Activated naive CD8-positive, alpha-beta T cell treated with anti-CD3 and anti-CD28 coated beads, Interleukin-2, amount 10 ng/mL, durations not matched to agents 7 days and 5 days (primary cell): ENCODE measurements around the gene CES4A. TPM values are rescaled to one million over a fixed set of nuclear protein-coding genes. Genes with fewer than 3 reads are reported as not detected.
"Not testable (repeated sequence)": the region's sequence is repeated elsewhere in the genome, so short reads cannot be mapped to it uniquely, and the experiment has no call there.

ENCODE experiments used
- ATAC-seq: fragments of 150-1000 bp; cut with Tn5 transposase; one replicate; pipeline ENCODE4 v1.10.0; 2021; ENCODE audit warnings: low read depth, moderate library complexity
- POLR2A ChIA-PET: fragments of 350-600 bp; sonication (Branson Sonifier 250); formaldehyde crosslinking; loops from one replicate; lab custom pipeline; 2021; ENCODE audit warnings: antibody characterized with exemption; lab: Charles Lee
- DNase-seq: peaks from one replicate; pipeline ENCODE4 v3.0.0; 2021
- H3K27ac Mint-ChIP-seq: one replicate; pipeline ENCODE4 v1.8.0; 2022; ENCODE audit warnings: mild to moderate bottlenecking, mixed read lengths
- H3K27me3 Mint-ChIP-seq: one replicate; pipeline ENCODE4 v1.8.0; 2022; ENCODE audit warnings: mild to moderate bottlenecking, moderate library complexity, mixed read lengths
- H3K36me3 Mint-ChIP-seq: one replicate; pipeline ENCODE4 v1.8.0; 2021; ENCODE audit warnings: mild to moderate bottlenecking, mixed read lengths
- H3K4me1 Mint-ChIP-seq: one replicate; pipeline ENCODE4 v1.8.0; 2021; ENCODE audit warnings: mixed read lengths
- H3K4me3 Mint-ChIP-seq: one replicate; pipeline ENCODE4 v1.8.0; 2022; ENCODE audit warnings: mild to moderate bottlenecking, moderate library complexity, mixed read lengths
- H3K9me3 Mint-ChIP-seq: one replicate; pipeline ENCODE4 v1.8.0; 2021; ENCODE audit warnings: mixed read lengths
- total RNA-seq, 2 experiments: library from RNA; stranded (reverse); gene quantifications; one replicate each; pipeline ENCODE4 v1.2.3, GENCODE V29; 2021

The CES4A gene
- total RNA-seq, 2 experiments from 2014 or later: 16.2 to 17.5 TPM

DNA sequence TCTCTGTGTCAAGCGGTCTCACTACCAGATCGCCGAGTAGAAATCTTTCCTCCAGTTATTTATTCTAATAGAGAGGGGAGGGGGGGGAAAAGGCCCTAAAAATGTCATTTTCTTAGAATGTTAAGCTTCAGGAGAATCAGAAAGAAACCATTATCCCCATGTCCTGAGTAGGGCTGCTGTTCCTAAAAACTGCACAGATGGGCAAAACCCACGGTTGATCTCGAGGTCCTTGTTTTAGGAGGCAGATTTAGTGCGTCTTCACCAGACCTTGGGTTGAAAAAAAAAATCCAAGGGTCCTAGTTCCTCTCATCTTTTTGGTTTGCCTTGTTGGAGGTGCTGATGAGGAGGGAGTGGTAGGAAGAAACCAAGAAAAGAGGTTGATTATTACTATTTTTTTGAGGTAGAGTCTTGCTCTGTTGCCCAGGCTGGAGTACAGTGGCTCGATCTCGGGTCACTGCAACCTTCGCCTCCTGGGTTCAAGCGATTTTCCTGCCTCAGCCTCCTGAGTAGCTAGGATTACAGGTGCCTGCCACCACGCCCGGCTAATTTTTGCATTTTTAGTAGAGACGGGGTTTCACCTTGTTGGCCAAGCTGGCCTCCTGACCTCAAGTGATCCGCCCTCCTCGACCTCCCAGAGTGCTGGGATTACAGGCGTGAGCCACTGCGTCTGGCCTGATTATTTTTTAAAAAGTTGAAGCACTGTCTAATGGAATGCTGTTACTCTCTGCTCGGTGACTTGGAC, 42.0 kb downstream of the CES4A start:
- no peaks in the 10 kb centered on the region for H3K9me3 Mint-ChIP-seq
- H3K27me3 Mint-ChIP-seq: no peaks in the 10 kb centered on the region
- POLR2A ChIA-PET: interaction anchor here (0.8 to 7.2 kb wide), 10 partner anchors 10 to 129 kb away, joined by 3 to 71 read pairs (median 6); partner anchors contain the start of genes B3GNT9, FBXL8 and TRADD
- DNase-seq (peak; percentile 29), ATAC-seq (no peak)
- H3K4me1 Mint-ChIP-seq: peaks cover 38% of the 10 kb centered on the region
- H3K36me3 Mint-ChIP-seq: peaks cover 38% of the 10 kb centered on the region
- peak overlapping the region; percentile 88 for H3K4me3 Mint-ChIP-seq
- H3K27ac Mint-ChIP-seq: peak overlapping the region; percentile 86

DNA sequence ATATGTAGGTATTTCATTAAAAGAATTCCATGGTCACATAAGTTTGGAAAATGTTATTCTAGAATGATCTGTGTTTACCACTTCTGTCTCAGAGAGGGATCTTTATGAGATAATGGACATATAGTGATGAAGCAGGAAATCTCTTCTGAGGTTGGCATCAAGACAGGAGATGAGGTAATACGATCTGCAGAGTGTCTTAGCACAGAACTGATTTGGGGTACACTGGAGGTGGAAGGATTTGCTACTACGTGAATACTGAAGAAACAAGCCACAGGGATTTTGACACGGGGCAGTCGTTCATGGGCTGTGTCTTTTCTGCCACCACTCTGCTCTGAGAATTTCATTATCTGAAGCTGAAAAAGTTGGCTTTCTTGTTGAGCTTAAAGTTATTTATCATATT, 46.1 kb downstream of the CES4A start:
- Mint-ChIP-seq H3K4me1 (peaks cover 40% of the 10 kb centered on the region), H3K9me3 (no peaks in the 10 kb centered on the region), H3K27ac (peak overlapping the region; percentile 37), H3K4me3 (peak overlapping the region; percentile 53), H3K27me3 (no peaks in the 10 kb centered on the region), H3K36me3 (peaks cover 49% of the 10 kb centered on the region)
- ATAC-seq (no peak), DNase-seq (no peak)
- POLR2A ChIA-PET: interaction anchor here (0.7 kb wide), 1 partner anchor 60 kb away, joined by 3 read pairs; no protein-coding TSS in a partner anchor

DNA sequence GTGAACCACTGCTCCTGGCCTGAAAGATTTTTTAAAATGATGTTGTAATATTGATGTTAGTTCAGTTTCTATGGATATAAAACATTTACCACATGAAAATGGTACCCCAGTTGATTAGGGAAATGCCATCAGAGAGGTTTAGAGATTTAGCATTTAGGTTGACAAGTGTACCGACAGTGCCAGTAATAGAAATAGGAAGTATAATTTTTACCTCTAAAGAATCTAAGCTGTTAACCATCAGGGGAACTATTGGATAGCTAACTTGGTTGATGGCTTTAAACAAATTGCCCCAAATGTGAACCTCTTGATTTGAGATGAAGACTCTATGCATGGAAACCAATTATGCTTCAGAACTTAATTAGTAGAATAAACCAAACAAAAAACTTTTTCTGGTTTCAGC, 47.0 kb downstream of the CES4A start:
- peaks cover 52% of the 10 kb centered on the region for H3K36me3 Mint-ChIP-seq
- H3K4me3 Mint-ChIP-seq: no peak overlapping the region
- no peak for ATAC-seq
- no peak overlapping the region for H3K27ac Mint-ChIP-seq
- DNase-seq: no peak
- POLR2A ChIA-PET: no interaction called here
- no peaks in the 10 kb centered on the region for H3K27me3 Mint-ChIP-seq
- H3K9me3 Mint-ChIP-seq: no peaks in the 10 kb centered on the region
- peaks cover 44% of the 10 kb centered on the region for H3K4me1 Mint-ChIP-seq

DNA sequence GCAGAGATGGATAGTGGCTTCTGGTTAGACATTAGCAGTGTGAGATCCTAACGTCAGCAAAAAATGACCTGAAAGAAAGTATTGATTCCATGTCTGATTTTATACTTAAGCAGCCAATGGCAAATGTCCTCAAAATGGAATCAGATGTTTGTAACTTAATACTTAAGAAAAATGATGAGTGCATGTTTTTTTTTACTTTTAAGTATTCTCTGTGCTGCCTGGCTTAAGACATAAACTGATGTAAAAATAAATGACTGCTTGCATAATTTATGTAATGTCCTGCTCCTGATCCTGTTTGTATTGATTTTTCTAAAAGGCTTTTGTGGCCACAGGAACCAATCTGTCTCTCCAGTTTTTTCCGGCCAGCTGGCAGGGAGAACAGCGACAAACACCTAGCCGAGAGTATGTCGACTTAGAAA, 47.9 kb downstream of the CES4A start:
- no peak overlapping the region for H3K4me3 Mint-ChIP-seq
- H3K36me3 Mint-ChIP-seq: peaks cover 55% of the 10 kb centered on the region
- ATAC-seq (no peak), DNase-seq (no peak)
- POLR2A ChIA-PET: no interaction called here
- no peaks in the 10 kb centered on the region for H3K27me3 Mint-ChIP-seq
- H3K27ac Mint-ChIP-seq: no peak overlapping the region
- no peaks in the 10 kb centered on the region for H3K9me3 Mint-ChIP-seq
- H3K4me1 Mint-ChIP-seq: peaks cover 45% of the 10 kb centered on the region

DNA sequence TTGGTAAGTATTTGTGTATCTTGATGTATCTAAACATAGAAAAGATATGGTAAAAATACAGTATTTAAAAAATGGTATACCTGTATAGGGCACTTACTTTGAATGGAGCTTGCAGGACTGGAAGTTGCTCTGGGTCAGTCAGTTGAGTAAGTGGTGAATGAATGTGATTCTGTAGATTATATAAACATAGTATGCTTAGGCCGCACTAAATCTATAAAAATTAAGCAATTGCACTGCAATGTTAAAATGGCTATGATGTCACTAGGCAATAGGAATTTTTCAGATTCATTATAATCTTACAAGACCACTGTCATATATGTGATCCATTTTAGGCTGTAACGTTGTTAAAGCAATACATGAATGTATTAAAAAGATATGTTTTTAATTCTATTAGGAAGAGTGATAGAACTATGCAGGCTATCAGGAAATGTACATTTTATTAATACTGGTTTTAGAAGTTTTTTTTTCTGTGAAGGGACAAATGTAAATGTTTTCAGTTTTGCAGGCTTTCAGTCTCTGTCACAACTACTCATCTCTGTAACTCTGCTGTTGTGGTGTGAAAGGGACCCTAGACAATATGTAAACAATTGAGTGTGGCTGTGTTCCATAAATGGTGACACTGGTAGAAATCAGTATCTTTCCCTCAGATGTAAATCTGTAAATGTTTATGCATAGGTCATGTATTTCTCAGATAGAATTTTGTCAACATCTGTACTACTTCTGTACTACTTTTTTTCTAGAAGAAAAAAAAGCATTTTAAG, 51.1 kb downstream of the CES4A start:
- Mint-ChIP-seq H3K9me3 (no peaks in the 10 kb centered on the region), H3K4me3 (no peak overlapping the region), H3K27me3 (no peaks in the 10 kb centered on the region), H3K36me3 (peaks cover 42% of the 10 kb centered on the region), H3K4me1 (peaks cover 34% of the 10 kb centered on the region), H3K27ac (no peak overlapping the region)
- ATAC-seq (no peak), DNase-seq (no peak)
- POLR2A ChIA-PET: interaction anchor here (1.0 kb wide), 1 partner anchor 8 kb away, joined by 3 read pairs; no protein-coding TSS in a partner anchor

DNA sequence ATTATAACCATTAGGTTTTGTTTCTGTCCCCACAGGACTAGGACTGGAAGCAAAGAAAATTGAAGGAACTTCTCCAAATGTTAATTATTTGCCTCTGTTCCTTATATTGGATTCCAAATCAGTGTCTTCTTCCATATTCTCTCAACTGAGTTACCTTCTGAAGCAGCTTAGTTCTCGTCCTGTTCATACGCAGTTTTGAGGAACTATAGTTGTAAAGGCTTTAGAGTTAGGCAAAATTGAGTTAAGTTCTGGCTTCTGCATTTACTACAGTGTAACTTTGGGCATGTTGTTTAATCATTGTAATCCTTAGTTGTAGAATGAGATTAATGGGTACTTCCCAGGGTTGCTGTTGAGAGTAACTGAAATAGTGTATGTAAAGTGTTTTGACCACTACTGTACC, 51.8 kb downstream of the CES4A start:
- Mint-ChIP-seq H3K27me3 (no peaks in the 10 kb centered on the region), H3K9me3 (no peaks in the 10 kb centered on the region), H3K4me1 (peaks cover 32% of the 10 kb centered on the region), H3K36me3 (peaks cover 37% of the 10 kb centered on the region), H3K4me3 (no peak overlapping the region), H3K27ac (no peak overlapping the region)
- DNase-seq: no peak
- POLR2A ChIA-PET: interaction anchor here (1.0 to 1.6 kb wide), 2 partner anchors 9 to 10 kb away, joined by 3 to 6 read pairs; no protein-coding TSS in a partner anchor
- no peak for ATAC-seq

DNA sequence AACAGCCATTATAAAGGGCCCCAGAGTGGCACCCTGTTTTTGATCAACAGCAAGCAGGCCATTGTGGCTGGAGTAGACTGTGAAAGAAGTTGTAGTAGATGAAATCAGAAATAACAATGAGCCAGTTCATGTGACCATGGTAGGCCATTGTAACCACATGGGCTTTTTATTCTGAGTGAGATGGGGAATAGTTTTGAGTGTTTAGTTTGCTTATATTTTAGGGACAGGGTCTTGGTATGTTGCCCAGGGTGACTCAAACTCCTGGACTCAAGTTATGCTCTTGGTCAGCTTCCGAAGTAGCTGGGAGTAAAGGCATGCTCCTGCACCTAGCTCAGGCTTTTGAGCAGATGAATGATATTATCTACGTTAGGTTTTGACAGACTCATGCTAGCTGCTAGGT, 52.5 kb downstream of the CES4A start:
- Mint-ChIP-seq H3K4me1 (peaks cover 28% of the 10 kb centered on the region), H3K36me3 (peaks cover 33% of the 10 kb centered on the region), H3K27me3 (no peaks in the 10 kb centered on the region), H3K4me3 (no peak overlapping the region), H3K27ac (peak overlapping the region; percentile 38), H3K9me3 (no peaks in the 10 kb centered on the region)
- POLR2A ChIA-PET: interaction anchor here (1.6 kb wide), 1 partner anchor 11 kb away, joined by 6 read pairs; no protein-coding TSS in a partner anchor
- no peak for ATAC-seq
- DNase-seq: no peak

DNA sequence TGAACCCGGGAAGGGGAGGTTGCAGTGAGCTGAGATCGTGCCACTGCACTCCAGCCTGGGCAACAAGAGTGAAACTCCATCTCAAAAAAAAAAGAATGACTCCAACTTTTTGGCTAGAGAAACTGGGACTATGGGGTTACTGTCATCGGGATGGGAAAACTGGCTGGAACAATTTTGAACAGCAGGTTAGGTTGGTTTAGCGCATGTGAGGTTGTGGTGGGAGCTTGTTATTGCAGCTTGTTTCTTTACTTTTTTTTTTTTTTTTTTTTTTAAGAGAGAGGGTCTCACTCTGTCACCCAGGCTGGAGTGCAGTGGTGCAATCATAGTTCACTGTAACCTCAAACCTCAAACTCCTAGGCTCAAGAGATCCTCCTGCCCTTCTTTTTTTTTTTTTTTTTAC, 53.1 kb downstream of the CES4A start:
- not testable (repeated sequence) for H3K27me3 Mint-ChIP-seq, ATAC-seq, H3K4me3 Mint-ChIP-seq, H3K9me3 Mint-ChIP-seq, DNase-seq
- H3K36me3 Mint-ChIP-seq: peaks cover 33% of the 10 kb centered on the region
- POLR2A ChIA-PET: interaction anchor here (1.6 kb wide), 1 partner anchor 12 kb away, joined by 6 read pairs; no protein-coding TSS in a partner anchor
- peak overlapping the region; percentile 36 for H3K27ac Mint-ChIP-seq
- H3K4me1 Mint-ChIP-seq: peaks cover 26% of the 10 kb centered on the region

DNA sequence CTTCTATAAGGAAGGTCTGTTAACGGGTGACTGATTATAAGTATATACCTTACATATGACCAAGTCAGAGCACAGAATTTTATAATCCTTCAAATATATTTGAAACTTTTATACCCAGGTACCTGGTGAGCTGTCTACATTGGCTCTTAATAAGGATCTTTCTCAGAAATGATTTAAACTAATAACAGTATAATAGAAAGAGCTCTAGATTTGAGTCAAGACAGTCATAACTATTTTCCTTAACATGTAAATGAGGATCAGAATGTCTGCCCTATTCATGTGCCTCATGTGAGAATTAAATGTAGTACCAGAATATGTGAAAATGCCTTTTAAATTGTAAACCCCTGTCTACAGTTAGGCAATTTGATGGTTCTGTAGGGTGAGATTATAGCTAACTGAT, 55.0 kb downstream of the CES4A start:
- no peak overlapping the region for H3K4me3 Mint-ChIP-seq
- ATAC-seq: no peak
- DNase-seq: no peak
- peaks cover 31% of the 10 kb centered on the region for H3K36me3 Mint-ChIP-seq
- no peaks in the 10 kb centered on the region for H3K9me3 Mint-ChIP-seq
- no peak overlapping the region for H3K27ac Mint-ChIP-seq
- H3K27me3 Mint-ChIP-seq: no peaks in the 10 kb centered on the region
- H3K4me1 Mint-ChIP-seq: peaks cover 22% of the 10 kb centered on the region
- POLR2A ChIA-PET: interaction anchor here (0.9 kb wide), 2 partner anchors 10 to 15 kb away, joined by 3 to 4 read pairs; no protein-coding TSS in a partner anchor

DNA sequence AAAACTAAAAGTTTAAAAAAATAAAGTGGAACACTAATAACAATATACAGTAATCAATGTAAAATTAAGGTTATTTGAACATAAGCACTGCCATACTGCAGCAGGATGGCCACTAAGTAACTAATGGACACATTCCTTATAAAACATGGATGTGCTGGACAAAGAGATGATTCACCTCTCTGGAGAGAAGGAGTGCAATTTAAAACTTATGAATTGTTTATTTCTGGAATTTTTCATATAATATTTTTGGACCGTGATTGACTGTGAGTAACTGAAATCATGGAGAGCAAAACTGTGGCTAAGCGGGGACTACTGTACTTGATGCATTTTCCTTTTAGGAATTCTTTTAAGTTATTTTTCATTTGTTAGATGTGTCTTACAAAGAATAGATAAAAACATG, 62.4 kb downstream of the CES4A start:
- no peak for DNase-seq
- Mint-ChIP-seq H3K36me3 (peaks cover 13% of the 10 kb centered on the region), H3K4me3 (no peak overlapping the region), H3K27me3 (no peaks in the 10 kb centered on the region), H3K27ac (no peak overlapping the region), H3K9me3 (no peaks in the 10 kb centered on the region), H3K4me1 (peaks cover 35% of the 10 kb centered on the region)
- POLR2A ChIA-PET: no interaction called here
- no peak for ATAC-seq

DNA sequence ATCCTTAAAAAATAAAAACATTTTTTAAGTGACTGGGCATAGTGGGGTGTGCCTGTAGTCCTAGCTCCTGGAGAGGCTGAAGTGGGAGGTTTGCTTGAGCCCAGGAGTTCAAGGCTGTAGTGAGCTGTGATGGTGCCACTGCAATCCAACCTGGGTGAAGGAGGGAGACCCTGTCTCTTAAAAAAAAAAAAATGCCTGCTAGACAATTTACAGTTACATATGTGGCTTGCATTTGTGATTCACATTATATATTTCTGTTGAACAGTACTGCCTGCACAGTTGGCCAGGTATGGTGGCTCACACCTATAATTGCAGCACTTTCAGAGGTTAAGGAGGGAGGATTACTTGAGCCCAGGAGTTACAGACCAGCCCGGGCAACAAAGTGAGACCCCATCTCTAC, 64.0 kb downstream of the CES4A start:
- Mint-ChIP-seq H3K4me3 (peak overlapping the region; percentile 82), H3K4me1 (peaks cover 40% of the 10 kb centered on the region), H3K36me3 (peaks cover 14% of the 10 kb centered on the region), H3K27ac (peak overlapping the region; percentile 92), H3K27me3 (no peaks in the 10 kb centered on the region), H3K9me3 (no peaks in the 10 kb centered on the region)
- no peak for DNase-seq
- POLR2A ChIA-PET: interaction anchor here (0.7 to 1.8 kb wide), 3 partner anchors 14 to 107 kb away, joined by 3 to 6 read pairs (median 3); partner anchors contain the start of gene CBFB
- ATAC-seq: peak; percentile 34

DNA sequence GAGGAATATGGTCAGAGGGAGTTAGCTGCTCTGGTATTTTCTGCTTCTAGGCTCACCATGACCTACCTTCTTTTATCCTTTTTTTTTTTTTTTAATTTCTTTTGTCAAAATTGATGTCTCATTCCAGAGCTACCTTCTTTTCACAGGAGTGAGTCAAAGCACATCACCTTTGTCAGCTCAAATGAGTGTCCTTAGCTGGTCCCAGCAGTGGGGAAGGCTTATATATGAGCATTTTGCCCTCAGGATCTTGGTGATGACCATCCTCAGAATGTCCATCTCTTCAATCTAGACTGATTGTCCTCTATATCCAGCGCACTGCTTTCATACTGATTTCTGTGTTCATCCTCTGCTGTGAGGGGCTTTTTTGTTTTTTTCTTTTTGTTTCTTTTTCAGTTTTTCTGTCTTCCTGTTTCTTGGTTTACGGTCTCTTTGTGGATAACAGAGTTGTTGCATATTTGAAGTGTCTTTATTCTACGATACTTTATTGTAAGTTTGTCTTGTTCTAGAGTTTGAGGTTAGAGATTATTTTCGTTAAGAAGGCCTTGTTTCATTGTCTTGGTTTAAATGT, 65.5 kb downstream of the CES4A start:
- H3K9me3 Mint-ChIP-seq: no peaks in the 10 kb centered on the region
- POLR2A ChIA-PET: interaction anchor here (0.6 to 1.8 kb wide), 8 partner anchors 10 to 455 kb away, joined by 3 to 6 read pairs (median 3); partner anchors contain the start of gene CBFB
- H3K4me1 Mint-ChIP-seq: peaks cover 40% of the 10 kb centered on the region
- no peaks in the 10 kb centered on the region for H3K27me3 Mint-ChIP-seq
- H3K27ac Mint-ChIP-seq: peak overlapping the region; percentile 92
- H3K36me3 Mint-ChIP-seq: peaks cover 16% of the 10 kb centered on the region
- DNase-seq: no peak
- ATAC-seq: peak; percentile 36
- H3K4me3 Mint-ChIP-seq: peak overlapping the region; percentile 82

DNA sequence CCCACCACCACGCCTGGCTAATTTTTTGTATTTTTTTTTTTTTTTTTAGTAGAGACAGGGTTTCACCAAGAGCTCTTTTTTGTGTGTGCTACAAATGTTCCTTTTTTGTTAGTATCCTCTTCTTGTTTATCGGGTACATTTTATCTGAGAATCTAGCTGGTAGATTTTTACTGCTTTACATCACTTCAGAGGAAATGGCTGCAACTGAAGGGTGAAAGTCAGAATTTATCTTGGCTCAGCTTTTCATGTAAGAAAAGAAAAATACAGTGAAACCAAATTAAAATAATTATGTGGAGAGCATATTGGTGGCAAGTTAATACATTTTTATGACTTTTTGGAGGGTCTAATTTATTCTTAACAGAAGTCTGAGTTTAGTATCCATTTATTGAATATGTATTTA, 66.5 kb downstream of the CES4A start:
- Mint-ChIP-seq H3K27me3 (no peaks in the 10 kb centered on the region), H3K4me1 (peaks cover 40% of the 10 kb centered on the region), H3K36me3 (peaks cover 19% of the 10 kb centered on the region), H3K4me3 (peak overlapping the region; percentile 82), H3K27ac (no peak overlapping the region), H3K9me3 (no peaks in the 10 kb centered on the region)
- no peak for ATAC-seq
- DNase-seq: no peak
- POLR2A ChIA-PET: no interaction called here
